WTC11 (cell line): ENCODE data around the gene B3GALT5.

ENCODE experiments used
- CTCF ChIP-seq: fragments of 200-600 bp; IDR thresholded peaks from 2 replicates; pipeline ENCODE4 v1.8.0; 2022; ENCODE audit warnings: antibody characterized with exemption
- E2F4 ChIP-seq: sonication (generic); formaldehyde crosslinking; IDR thresholded peaks from 2 replicates; pipeline ENCODE4 v1.8.1; 2022; ENCODE audit warnings: low read depth, mild to moderate bottlenecking, moderate library complexity, missing genetic modification reagents, borderline replicate concordance
- KAT7 ChIP-seq: sonication (generic); formaldehyde crosslinking; IDR thresholded peaks from 2 replicates; pipeline ENCODE4 v1.8.1; 2023; ENCODE audit warnings: missing genetic modification reagents, mild to moderate bottlenecking, borderline replicate concordance
- MAX ChIP-seq: sonication (generic); formaldehyde crosslinking; IDR thresholded peaks from 2 replicates; pipeline ENCODE4 v1.8.0; 2022; ENCODE audit warnings: mild to moderate bottlenecking, missing genetic modification reagents
- NFE2L1 ChIP-seq: sonication (generic); formaldehyde crosslinking; IDR thresholded peaks from 2 replicates; pipeline ENCODE4 v1.8.1; 2023; ENCODE audit warnings: missing genetic modification reagents
- NFYB ChIP-seq: sonication (generic); formaldehyde crosslinking; conservative IDR thresholded peaks from 2 replicates; pipeline ENCODE4 v1.8.0; 2022; ENCODE audit warnings: low read depth, missing genetic modification reagents
- NR1H2 ChIP-seq: sonication (generic); formaldehyde crosslinking; IDR thresholded peaks from 2 replicates; pipeline ENCODE4 v1.9.0; 2021; ENCODE audit warnings: mild to moderate bottlenecking, moderate library complexity, missing genetic modification reagents
- NR2C2 ChIP-seq: sonication (generic); formaldehyde crosslinking; IDR thresholded peaks from 2 replicates; pipeline ENCODE4 v1.8.0; 2022; ENCODE audit warnings: mild to moderate bottlenecking, missing genetic modification reagents
- NR3C1 ChIP-seq: sonication (generic); formaldehyde crosslinking; conservative IDR thresholded peaks from 2 replicates; pipeline ENCODE4 v1.8.1; 2023; ENCODE audit warnings: low read depth, mild to moderate bottlenecking, missing genetic modification reagents
- SP1 ChIP-seq: sonication (generic); formaldehyde crosslinking; conservative IDR thresholded peaks from 2 replicates; pipeline ENCODE4 v1.8.1; 2022; ENCODE audit warnings: missing genetic modification reagents
- STAT6 ChIP-seq: sonication (generic); formaldehyde crosslinking; conservative IDR thresholded peaks from 2 replicates; pipeline ENCODE4 v1.8.1; 2023; ENCODE audit warnings: mild to moderate bottlenecking, low read depth, missing genetic modification reagents, moderate library complexity
- TP53 ChIP-seq: sonication (generic); formaldehyde crosslinking; IDR thresholded peaks from 2 replicates; pipeline ENCODE4 v1.8.1; 2023; ENCODE audit warnings: mild to moderate bottlenecking, missing genetic modification reagents
- USF2 ChIP-seq: sonication (generic); formaldehyde crosslinking; IDR thresholded peaks from 2 replicates; pipeline ENCODE4 v1.8.1; 2023; ENCODE audit warnings: mild to moderate bottlenecking, missing genetic modification reagents, moderate library complexity
- ZNF138 ChIP-seq: sonication (generic); formaldehyde crosslinking; conservative IDR thresholded peaks from 2 replicates; pipeline ENCODE4 v1.8.1; 2022; ENCODE audit warnings: mild to moderate bottlenecking, moderate library complexity, missing genetic modification reagents

- no peak for TF ChIP-seq NR2C2 (CRISPR knock-in tag)
- TF ChIP-seq CTCF = no peak
- TF ChIP-seq SP1 (CRISPR knock-in tag) = no peak
- TF ChIP-seq ZNF138 (CRISPR knock-in tag) = no peak
- no peak for TF ChIP-seq TP53
- TF ChIP-seq USF2 (CRISPR knock-in tag) = no peak
- no peak for TF ChIP-seq E2F4 (CRISPR knock-in tag)
- TF ChIP-seq KAT7 (CRISPR knock-in tag) = no peak
- no peak for TF ChIP-seq MAX (CRISPR knock-in tag)
- no peak for TF ChIP-seq STAT6 (CRISPR knock-in tag)
- no peak for TF ChIP-seq NR3C1
- no peak for TF ChIP-seq NFE2L1 (CRISPR knock-in tag)
- no peak for TF ChIP-seq NR1H2 (CRISPR knock-in tag)
- no peak for TF ChIP-seq NFYB (CRISPR knock-in tag)
Observed at GRCh38 chr21:39681257-39681656, 68.5 kb downstream of the B3GALT5 start.
